ENCODE measurements around the gene TRIM24. TPM values are rescaled to one million over a fixed set of nuclear protein-coding genes. Genes with fewer than 3 reads are reported as not detected.

Gene TRIM24
- total RNA-seq, 1 experiment from 2014 or later = 25.9 TPM

GRCh38 chr7:138456220-138456619 is 3.8 kb upstream of the TRIM24 start:
- POLR2A ChIA-PET (ENCODE audit: low non-redundant PET) = no interaction called here

DNA sequence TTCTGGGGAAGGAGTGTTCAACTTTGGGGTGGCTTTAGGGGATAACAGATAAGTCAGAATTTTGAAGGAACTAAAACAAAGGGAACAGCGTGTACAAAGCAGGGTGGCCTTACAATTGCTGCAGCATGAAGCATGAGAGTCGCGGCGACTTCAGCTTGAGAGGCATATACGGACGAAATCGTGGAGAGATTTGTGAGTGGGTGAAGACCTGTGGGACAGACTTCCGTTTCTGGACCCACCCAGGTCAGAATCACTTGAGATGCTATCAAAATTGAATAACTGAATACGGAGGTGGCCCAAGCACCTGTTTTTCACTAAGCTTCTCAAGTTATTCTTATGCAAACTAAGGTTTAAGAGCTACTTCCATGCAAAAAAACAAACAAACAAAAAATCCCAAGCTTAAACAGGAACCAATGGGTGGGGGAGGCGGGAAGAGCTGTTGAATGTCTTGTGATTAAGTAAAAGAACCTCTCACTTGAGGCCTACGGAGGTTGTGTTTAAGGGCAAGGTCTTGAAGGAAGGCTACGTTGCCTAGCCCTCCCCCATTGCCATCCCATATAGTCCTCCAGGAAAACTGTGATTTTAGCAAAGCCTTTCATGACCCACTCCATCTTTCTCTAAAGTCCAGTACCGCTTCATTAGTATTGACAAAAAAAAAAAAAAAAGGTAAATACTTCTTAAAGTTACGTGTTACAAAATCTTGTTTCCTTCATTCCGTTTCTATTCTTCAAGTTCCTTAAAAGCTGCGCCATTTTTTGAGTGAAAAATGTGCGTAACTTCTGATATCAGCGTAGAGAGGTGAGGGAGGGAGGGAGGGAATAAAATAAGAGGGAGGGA is 1.3 kb upstream of the TRIM24 start:
- no peak for DNase-seq (ENCODE audit: low spot score)

More at GRCh38 chr7:138456220-138456619, 3.8 kb upstream of the TRIM24 start:
- CTCF ChIA-PET = no interaction called here
- no peak overlapping the region for H3K27ac ChIP-seq (ENCODE audit: low read depth, low read length, poor library complexity, severe bottlenecking)
- no peaks in the 10 kb centered on the region for H3K27me3 ChIP-seq (replicated peaks; ENCODE audit: insufficient read depth, low read depth, low read length, poor library complexity)
- H3K36me3 ChIP-seq (ENCODE audit: insufficient read depth, low read length, poor library complexity, severe bottlenecking) = no peaks in the 10 kb centered on the region
- H3K4me1 ChIP-seq (ENCODE audit: insufficient read depth, low read length, poor library complexity, severe bottlenecking) = no peaks in the 10 kb centered on the region
- no peaks in the 10 kb centered on the region for H3K9me3 ChIP-seq (ENCODE audit: low read depth, low read length, poor library complexity, severe bottlenecking)
- BruUV-seq (replicated peaks) = no TSS peak
- intact Hi-C loops (cut with micrococcal nuclease; ENCODE audit: unreplicated experiment) = loop anchor here (10.0 kb wide), 2 partner anchors 279 to 291 kb away; no protein-coding TSS in a partner anchor
- H3K4me3 ChIP-seq (ENCODE audit: low read depth, low read length, poor library complexity, severe bottlenecking) = no peak overlapping the region
- no peak for DNase-seq (ENCODE audit: low spot score)
- TF ChIP-seq, protein P1, sequence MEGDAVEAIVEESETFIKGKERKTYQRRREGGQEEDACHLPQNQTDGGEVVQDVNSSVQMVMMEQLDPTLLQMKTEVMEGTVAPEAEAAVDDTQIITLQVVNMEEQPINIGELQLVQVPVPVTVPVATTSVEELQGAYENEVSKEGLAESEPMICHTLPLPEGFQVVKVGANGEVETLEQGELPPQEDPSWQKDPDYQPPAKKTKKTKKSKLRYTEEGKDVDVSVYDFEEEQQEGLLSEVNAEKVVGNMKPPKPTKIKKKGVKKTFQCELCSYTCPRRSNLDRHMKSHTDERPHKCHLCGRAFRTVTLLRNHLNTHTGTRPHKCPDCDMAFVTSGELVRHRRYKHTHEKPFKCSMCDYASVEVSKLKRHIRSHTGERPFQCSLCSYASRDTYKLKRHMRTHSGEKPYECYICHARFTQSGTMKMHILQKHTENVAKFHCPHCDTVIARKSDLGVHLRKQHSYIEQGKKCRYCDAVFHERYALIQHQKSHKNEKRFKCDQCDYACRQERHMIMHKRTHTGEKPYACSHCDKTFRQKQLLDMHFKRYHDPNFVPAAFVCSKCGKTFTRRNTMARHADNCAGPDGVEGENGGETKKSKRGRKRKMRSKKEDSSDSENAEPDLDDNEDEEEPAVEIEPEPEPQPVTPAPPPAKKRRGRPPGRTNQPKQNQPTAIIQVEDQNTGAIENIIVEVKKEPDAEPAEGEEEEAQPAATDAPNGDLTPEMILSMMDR (conservative IDR thresholded peaks at IDR 0.05; ENCODE audit: low read depth, low read length) = no peak
- no peak for TF ChIP-seq EZH2 (IDR thresholded peaks at IDR 0.05; ENCODE audit: borderline replicate concordance, low read depth, low read length, poor library complexity, severe bottlenecking)

DNA sequence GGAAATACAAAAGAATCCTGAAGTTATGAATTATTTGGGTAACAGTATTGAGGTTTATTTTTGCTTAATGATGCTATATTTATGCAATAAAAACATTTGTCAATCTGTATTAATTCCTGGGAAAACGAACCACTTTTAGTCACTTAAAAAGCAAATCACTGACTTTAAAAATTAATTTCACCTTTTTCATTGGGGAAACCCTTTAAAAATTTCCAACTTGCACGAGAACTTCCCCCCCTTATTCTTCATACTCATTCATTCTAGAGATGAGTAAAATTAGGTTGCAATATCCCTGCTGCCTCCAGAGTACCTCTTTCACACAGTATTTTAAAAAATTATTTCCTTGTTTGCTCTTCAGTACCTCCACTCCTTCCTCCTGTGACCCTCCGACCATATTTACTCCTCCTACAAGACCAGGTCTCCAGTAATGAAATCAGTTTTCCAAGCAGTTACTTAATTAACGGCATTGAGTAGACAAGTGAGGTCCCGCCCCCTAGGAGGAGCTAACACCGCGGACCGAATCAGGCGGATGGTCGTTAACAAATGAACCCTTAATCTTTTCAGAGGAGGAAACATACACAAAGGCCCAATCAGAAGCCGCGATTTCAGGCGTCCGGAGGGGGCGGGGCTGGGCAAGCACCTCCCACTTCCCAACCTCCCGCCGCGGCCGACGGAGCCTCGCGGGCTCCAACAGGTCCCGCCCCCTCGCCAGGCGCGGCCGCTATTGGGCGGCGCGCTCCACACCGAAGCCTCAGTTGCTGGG is 465 bp upstream of the TRIM24 start:
- no peak for TF ChIP-seq EZH2 (IDR thresholded peaks at IDR 0.05; ENCODE audit: borderline replicate concordance, low read depth, low read length, poor library complexity, severe bottlenecking)
- TF ChIP-seq, protein P1 (conservative IDR thresholded peaks at IDR 0.05; ENCODE audit: low read depth, low read length) = no peak; the same call in 1 of the 2 replicates
- H3K27ac ChIP-seq (ENCODE audit: low read depth, low read length, poor library complexity, severe bottlenecking) = no peak overlapping the region
- no peaks in the 10 kb centered on the region for H3K36me3 ChIP-seq (ENCODE audit: insufficient read depth, low read length, poor library complexity, severe bottlenecking)
- POLR2A ChIA-PET (ENCODE audit: low non-redundant PET) = no interaction called here
- DNase-seq (ENCODE audit: low spot score) = no peak
- CTCF ChIA-PET = interaction anchor here (0.6 kb wide), 1 partner anchor 257 kb away, joined by 3 read pairs; no protein-coding TSS in a partner anchor
- no peaks in the 10 kb centered on the region for H3K27me3 ChIP-seq (replicated peaks; ENCODE audit: insufficient read depth, low read depth, low read length, poor library complexity)
- intact Hi-C loops (cut with micrococcal nuclease; ENCODE audit: unreplicated experiment) = loop anchor here (10.0 kb wide), 2 partner anchors 275 to 295 kb away; no protein-coding TSS in a partner anchor
- no TSS peak for BruUV-seq (replicated peaks)
- no peaks in the 10 kb centered on the region for H3K4me1 ChIP-seq (ENCODE audit: insufficient read depth, low read length, poor library complexity, severe bottlenecking)
- H3K4me3 ChIP-seq (ENCODE audit: low read depth, low read length, poor library complexity, severe bottlenecking) = peak overlapping the region; percentile 67
- no peaks in the 10 kb centered on the region for H3K9me3 ChIP-seq (ENCODE audit: low read depth, low read length, poor library complexity, severe bottlenecking)

More for the DNA sequence above, 1.3 kb upstream of the TRIM24 start:
- ChIA-PET CTCF (no interaction called here), POLR2A (ENCODE audit: low non-redundant PET) (no interaction called here)
- Histone ChIP-seq H3K27ac (ENCODE audit: low read depth, low read length, poor library complexity, severe bottlenecking) (no peak overlapping the region), H3K36me3 (ENCODE audit: insufficient read depth, low read length, poor library complexity, severe bottlenecking) (no peaks in the 10 kb centered on the region), H3K4me3 (ENCODE audit: low read depth, low read length, poor library complexity, severe bottlenecking) (no peak overlapping the region), H3K27me3 (replicated peaks; ENCODE audit: insufficient read depth, low read depth, low read length, poor library complexity) (no peaks in the 10 kb centered on the region), H3K9me3 (ENCODE audit: low read depth, low read length, poor library complexity, severe bottlenecking) (no peaks in the 10 kb centered on the region), H3K4me1 (ENCODE audit: insufficient read depth, low read length, poor library complexity, severe bottlenecking) (no peaks in the 10 kb centered on the region)
- TF ChIP-seq EZH2 (IDR thresholded peaks at IDR 0.05; ENCODE audit: borderline replicate concordance, low read depth, low read length, poor library complexity, severe bottlenecking) = no peak
- TF ChIP-seq, protein P1 (conservative IDR thresholded peaks at IDR 0.05; ENCODE audit: low read depth, low read length) = no peak
- intact Hi-C loops (cut with micrococcal nuclease; ENCODE audit: unreplicated experiment) = loop anchor here (10.0 kb wide), 2 partner anchors 276 to 294 kb away; no protein-coding TSS in a partner anchor
- no TSS peak for BruUV-seq (replicated peaks)

Measured in A673 (cell line).